CD4-positive, CD25-positive, alpha-beta regulatory T cell (primary cell): ENCODE data around the gene LCLAT1. TPM values are rescaled to one million over a fixed set of nuclear protein-coding genes. Genes with fewer than 3 reads are reported as not detected.
A peak's percentile ranks its signal among the peaks of the same experiment; 100 is the strongest.

ENCODE experiments used
- ATAC-seq, 2 donors: fragments of 150-1000 bp; cut with Tn5 transposase; one replicate each; pipeline ENCODE4 v1.10.0; 2021; ENCODE audit warnings: low read depth in 2 of 2, moderate number of reproducible peaks in 2 of 2, moderate library complexity in 1 of 2
- DNase-seq, 3 donors: peaks; one replicate each; pipeline versions ENCODE4 v3.0.0 to v3.0.0-alpha.2; 2012 to 2022; ENCODE audit warnings: mixed read lengths in 1 of 3
- H3K27ac ChIP-seq: one replicate; pipeline ENCODE4 v1.7.0; 2013; ENCODE audit warnings: mild to moderate bottlenecking, low read length; ENCODE audit not compliant: insufficient read depth, poor library complexity, severe bottlenecking
- H3K27me3 ChIP-seq: one replicate; pipeline ENCODE4 v1.7.0; 2013; ENCODE audit warnings: low read length; ENCODE audit not compliant: control insufficient read depth, insufficient read depth
- H3K36me3 ChIP-seq: one replicate; pipeline ENCODE4 v1.7.0; 2013; ENCODE audit warnings: mild to moderate bottlenecking, low read length, moderate library complexity; ENCODE audit not compliant: control insufficient read depth, insufficient read depth
- H3K4me1 ChIP-seq: 2 replicates; pipeline ENCODE4 v1.7.0; 2013; ENCODE audit warnings: mild to moderate bottlenecking, low read length; ENCODE audit not compliant: insufficient read depth, control insufficient read depth, poor library complexity, severe bottlenecking
- H3K4me3 ChIP-seq: one replicate; pipeline ENCODE4 v1.7.0; 2013; ENCODE audit warnings: low read depth, mild to moderate bottlenecking, low read length, moderate library complexity
- H3K9me3 ChIP-seq, 2 experiments: 1 replicate in 1 of 2; 2 replicates in 1 of 2; pipeline ENCODE4 v1.7.0; 2013; ENCODE audit warnings: low read length in 2 of 2, mild to moderate bottlenecking in 1 of 2, moderate library complexity in 1 of 2; ENCODE audit not compliant: control insufficient read depth in 2 of 2
- H3K27ac Mint-ChIP-seq, 3 donors: one replicate each; pipeline ENCODE4 v1.8.0; 2020 to 2022; ENCODE audit warnings: mild to moderate bottlenecking in 3 of 3, mixed read lengths in 3 of 3, moderate library complexity in 2 of 3
- H3K27me3 Mint-ChIP-seq: one replicate; pipeline ENCODE4 v1.8.0; 2022; ENCODE audit warnings: mild to moderate bottlenecking, mixed read lengths
- H3K36me3 Mint-ChIP-seq: one replicate; pipeline ENCODE4 v1.8.0; 2020; ENCODE audit warnings: mixed read lengths
- H3K4me1 Mint-ChIP-seq, 4 donors: one replicate each; pipeline ENCODE4 v1.8.0; 2020 to 2022; ENCODE audit warnings: mixed read lengths in 4 of 4, mild to moderate bottlenecking in 1 of 4
- H3K4me3 Mint-ChIP-seq, 4 donors: one replicate each; pipeline ENCODE4 v1.8.0; 2020 to 2022; ENCODE audit warnings: mild to moderate bottlenecking in 4 of 4, mixed read lengths in 4 of 4, moderate library complexity in 3 of 4
- H3K9me3 Mint-ChIP-seq, 7 donors: one replicate each; pipeline ENCODE4 v1.8.0; 2020 to 2022; ENCODE audit warnings: mixed read lengths in 7 of 7, mild to moderate bottlenecking in 3 of 7, moderate library complexity in 2 of 7
- polyA plus RNA-seq, 4 donors: library from polyadenylated mRNA; unstranded; fragments of 300-500 nt; fragmentation: Illumina TruSeq; gene quantifications; one replicate each; pipeline ENCODE4 v1.2.3, GENCODE V29; 2021
- total RNA-seq: library from RNA; stranded (reverse); gene quantifications from one replicate; pipeline ENCODE4 v1.2.3, GENCODE V29; 2022

Gene LCLAT1
- total and polyA plus RNA-seq, 5 donors from 2014 or later, result 4.8 to 25.2 (median 9.2) TPM

DNA sequence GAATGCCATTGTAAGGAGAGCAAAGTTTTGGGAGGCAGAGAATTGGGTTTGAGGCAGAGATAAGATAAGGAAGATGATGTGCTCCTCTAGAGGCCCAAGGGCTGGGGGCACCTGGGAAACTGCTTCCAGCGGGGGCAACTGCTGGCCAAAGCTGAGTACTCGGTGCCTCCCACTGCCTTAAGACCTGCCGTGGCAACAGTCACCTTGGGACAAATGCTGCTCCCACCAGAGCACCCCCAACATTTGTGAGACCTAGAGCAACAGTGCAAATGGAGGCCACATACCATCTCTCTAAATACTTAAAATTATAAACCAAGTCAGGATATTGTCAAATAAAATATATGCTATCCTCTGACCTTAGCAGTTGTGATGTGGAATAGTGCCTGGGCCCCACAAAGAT lies 233.1 kb downstream of the LCLAT1 start:
- Mint-ChIP-seq H3K36me3 (no peaks in the 10 kb centered on the region), H3K4me1 (no peaks in the 10 kb centered on the region), H3K27me3 (peaks cover 4% of the 10 kb centered on the region), H3K27ac (no peak overlapping the region), H3K4me3 (no peak overlapping the region), H3K9me3 (peaks cover 0 to 2% (median 0%) of the 10 kb centered on the region in 7 donors)
- H3K9me3 ChIP-seq, result no peaks in the 10 kb centered on the region
- ATAC-seq, result no peak
- no peak for DNase-seq
- H3K4me1 ChIP-seq, result no peaks in the 10 kb centered on the region
- no peak overlapping the region for H3K27ac ChIP-seq
- H3K27me3 ChIP-seq, result no peaks in the 10 kb centered on the region
- no peak overlapping the region for H3K4me3 ChIP-seq
- H3K36me3 ChIP-seq, result no peaks in the 10 kb centered on the region

DNA sequence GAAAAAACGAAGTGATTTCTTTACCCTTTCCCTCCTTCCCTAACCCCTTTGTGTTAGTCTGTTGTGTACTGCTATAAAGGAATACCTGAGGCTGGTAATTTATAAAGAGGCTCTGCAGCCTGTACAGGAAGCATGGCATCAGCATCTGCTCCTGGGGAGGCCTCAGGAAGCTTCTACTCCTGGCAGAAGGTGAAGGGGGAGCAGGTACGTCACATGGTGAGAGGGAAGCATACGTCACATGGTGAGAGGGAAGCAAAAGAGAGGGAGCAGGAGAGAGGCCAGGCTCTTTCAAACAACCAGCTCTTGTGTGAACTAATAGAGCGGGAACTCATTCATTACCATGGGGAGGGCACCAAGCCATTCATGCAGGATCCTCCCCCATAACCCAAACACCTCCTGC lies 234.0 kb downstream of the LCLAT1 start:
- Mint-ChIP-seq H3K4me1 (no peaks in the 10 kb centered on the region), H3K27ac (no peak overlapping the region)
- no peak for DNase-seq

DNA sequence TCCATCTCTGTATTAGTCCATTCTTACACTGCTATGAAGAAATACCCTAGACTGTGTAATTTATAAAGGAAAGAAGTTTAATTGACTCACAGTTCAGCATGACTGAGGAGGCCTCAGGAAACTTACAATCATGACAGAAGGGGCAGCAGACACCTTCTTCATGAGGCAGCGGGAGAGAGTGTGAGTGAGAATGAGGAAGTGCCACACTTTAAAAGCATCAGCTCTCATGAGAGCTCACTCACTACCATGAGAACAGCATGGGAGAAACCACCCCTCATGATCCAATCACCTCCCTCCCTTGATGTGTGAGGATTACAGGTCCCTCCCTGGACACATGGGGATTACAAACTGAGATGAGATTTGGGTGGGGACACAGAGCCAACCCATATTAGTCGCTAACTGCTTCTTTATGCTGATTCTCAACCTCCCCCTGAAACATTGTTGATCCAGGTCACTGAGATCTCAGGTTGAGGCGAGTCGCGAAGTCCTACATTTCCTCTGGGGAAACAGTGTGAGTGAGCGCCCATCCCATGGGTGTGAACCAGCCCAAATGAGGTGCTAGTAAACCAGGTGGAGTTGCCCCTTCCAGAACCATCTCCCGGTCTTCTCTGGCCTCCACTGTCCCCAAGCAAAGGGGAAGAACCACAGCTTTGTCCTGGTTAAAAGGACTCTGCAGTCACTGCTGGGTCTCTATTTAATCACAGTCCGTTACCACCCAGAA lies 236.3 kb downstream of the LCLAT1 start:
- Mint-ChIP-seq H3K27ac (no peak overlapping the region), H3K4me3 (no peak overlapping the region), H3K36me3 (no peaks in the 10 kb centered on the region), H3K27me3 (peaks cover 11% of the 10 kb centered on the region), H3K9me3 (peaks cover 0 to 2% (median 0%) of the 10 kb centered on the region in 7 donors), H3K4me1 (no peaks in the 10 kb centered on the region)
- Histone ChIP-seq H3K4me1 (no peaks in the 10 kb centered on the region), H3K27me3 (no peaks in the 10 kb centered on the region), H3K36me3 (no peaks in the 10 kb centered on the region), H3K4me3 (no peak overlapping the region), H3K9me3 (no peaks in the 10 kb centered on the region), H3K27ac (no peak overlapping the region)
- DNase-seq, result no peak
- ATAC-seq, result no peak

More for the DNA sequence above, 234.0 kb downstream of the LCLAT1 start:
- H3K27me3 ChIP-seq, result no peaks in the 10 kb centered on the region
- ATAC-seq, result no peak
- no peaks in the 10 kb centered on the region for H3K9me3 ChIP-seq
- H3K4me3 ChIP-seq, result no peak overlapping the region
- Mint-ChIP-seq H3K36me3 (no peaks in the 10 kb centered on the region), H3K4me3 (no peak overlapping the region), H3K9me3 (peaks cover 0 to 2% (median 0%) of the 10 kb centered on the region in 7 donors), H3K27me3 (peaks cover 4% of the 10 kb centered on the region)
- no peak overlapping the region for H3K27ac ChIP-seq
- no peaks in the 10 kb centered on the region for H3K36me3 ChIP-seq
- no peaks in the 10 kb centered on the region for H3K4me1 ChIP-seq

DNA sequence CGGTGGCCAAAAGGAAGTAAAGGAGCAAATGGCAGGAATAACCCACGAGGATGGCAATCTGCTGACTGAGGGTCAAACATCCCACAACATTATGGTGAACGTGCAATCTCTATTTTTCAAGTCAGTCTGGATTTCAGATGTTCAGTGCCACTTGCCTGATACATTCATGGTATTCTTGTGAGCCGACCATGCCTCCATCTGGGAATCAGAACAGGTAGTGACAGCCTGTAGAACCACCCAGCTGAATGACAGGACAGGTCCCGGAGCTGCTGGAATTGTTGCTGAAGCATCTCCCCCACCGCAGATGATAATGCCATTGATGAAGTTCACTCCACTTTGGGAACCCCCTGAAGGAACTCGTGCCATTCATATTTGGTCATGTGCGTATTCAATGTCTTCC lies 237.0 kb downstream of the LCLAT1 start:
- no peaks in the 10 kb centered on the region for H3K27me3 ChIP-seq
- no peaks in the 10 kb centered on the region for H3K36me3 ChIP-seq
- H3K27ac Mint-ChIP-seq, result no peak overlapping the region
- no peaks in the 10 kb centered on the region for H3K4me1 Mint-ChIP-seq
- H3K4me3 ChIP-seq, result no peak overlapping the region
- H3K27ac ChIP-seq, result no peak overlapping the region
- H3K36me3 Mint-ChIP-seq, result no peaks in the 10 kb centered on the region
- H3K4me3 Mint-ChIP-seq, result no peak overlapping the region
- ATAC-seq, result no peak
- no peaks in the 10 kb centered on the region for H3K9me3 ChIP-seq
- H3K9me3 Mint-ChIP-seq, result peaks cover 0 to 2% (median 0%) of the 10 kb centered on the region in 7 donors
- peaks cover 13% of the 10 kb centered on the region for H3K27me3 Mint-ChIP-seq
- H3K4me1 ChIP-seq, result no peaks in the 10 kb centered on the region
- DNase-seq, result no peak

GRCh38 chr2:30684516-30684915 lies 237.5 kb downstream of the LCLAT1 start:
- Histone ChIP-seq H3K4me1 (no peaks in the 10 kb centered on the region), H3K36me3 (no peaks in the 10 kb centered on the region), H3K27me3 (no peaks in the 10 kb centered on the region), H3K9me3 (no peaks in the 10 kb centered on the region), H3K4me3 (no peak overlapping the region), H3K27ac (no peak overlapping the region)
- peaks cover 0 to 2% (median 0%) of the 10 kb centered on the region in 7 donors for H3K9me3 Mint-ChIP-seq
- H3K27ac Mint-ChIP-seq, result no peak overlapping the region
- DNase-seq (no peak), ATAC-seq (no peak)
- H3K4me3 Mint-ChIP-seq, result no peak overlapping the region
- no peaks in the 10 kb centered on the region for H3K36me3 Mint-ChIP-seq
- H3K4me1 Mint-ChIP-seq, result no peaks in the 10 kb centered on the region
- peaks cover 13% of the 10 kb centered on the region for H3K27me3 Mint-ChIP-seq

- ATAC-seq, result no peak
- no peak overlapping the region for H3K4me3 Mint-ChIP-seq
- no peaks in the 10 kb centered on the region for H3K36me3 Mint-ChIP-seq
- no peaks in the 10 kb centered on the region for H3K9me3 ChIP-seq
- H3K4me3 ChIP-seq, result no peak overlapping the region
- no peaks in the 10 kb centered on the region for H3K36me3 ChIP-seq
- H3K27ac ChIP-seq, result no peak overlapping the region
- peaks cover 13% of the 10 kb centered on the region for H3K27me3 Mint-ChIP-seq
- H3K9me3 Mint-ChIP-seq, result no peaks in the 10 kb centered on the region
- DNase-seq, result no peak
- H3K27ac Mint-ChIP-seq, result no peak overlapping the region
- no peaks in the 10 kb centered on the region for H3K4me1 ChIP-seq
- no peaks in the 10 kb centered on the region for H3K27me3 ChIP-seq
- H3K4me1 Mint-ChIP-seq, result no peaks in the 10 kb centered on the region
Measured at GRCh38 chr2:30684996-30685395, 237.9 kb downstream of the LCLAT1 start.

GRCh38 chr2:30686000-30686399 lies 239.0 kb downstream of the LCLAT1 start:
- H3K27me3 Mint-ChIP-seq, result peaks cover 12% of the 10 kb centered on the region
- Histone ChIP-seq H3K9me3 (no peaks in the 10 kb centered on the region), H3K27ac (no peak overlapping the region), H3K27me3 (no peaks in the 10 kb centered on the region), H3K4me1 (no peaks in the 10 kb centered on the region), H3K4me3 (no peak overlapping the region), H3K36me3 (no peaks in the 10 kb centered on the region)
- no peak for ATAC-seq
- H3K27ac Mint-ChIP-seq, result no peak overlapping the region
- no peaks in the 10 kb centered on the region for H3K4me1 Mint-ChIP-seq
- H3K36me3 Mint-ChIP-seq, result no peaks in the 10 kb centered on the region
- H3K9me3 Mint-ChIP-seq, result no peaks in the 10 kb centered on the region
- no peak overlapping the region for H3K4me3 Mint-ChIP-seq
- peak in 1 of 3 donors; percentile 6 for DNase-seq

- no peaks in the 10 kb centered on the region for H3K36me3 ChIP-seq
- no peak overlapping the region for H3K4me3 ChIP-seq
- Mint-ChIP-seq H3K27ac (no peak overlapping the region), H3K27me3 (peaks cover 10% of the 10 kb centered on the region), H3K4me3 (no peak overlapping the region), H3K36me3 (no peaks in the 10 kb centered on the region), H3K9me3 (no peaks in the 10 kb centered on the region), H3K4me1 (no peaks in the 10 kb centered on the region)
- no peaks in the 10 kb centered on the region for H3K4me1 ChIP-seq
- H3K27me3 ChIP-seq, result no peaks in the 10 kb centered on the region
- no peak overlapping the region for H3K27ac ChIP-seq
- ATAC-seq (no peak), DNase-seq (no peak)
- no peaks in the 10 kb centered on the region for H3K9me3 ChIP-seq
Measured at GRCh38 chr2:30686669-30687068, 239.6 kb downstream of the LCLAT1 start.
